WTC11 (cell line): Measurements from ENCODE around the gene SLC19A2. TPM values are rescaled to one million over a fixed set of nuclear protein-coding genes. Genes with fewer than 3 reads are reported as not detected.

Experiments used
- ATAC-seq: fragments of 200-7000 bp; cut with Tn5 transposase; 2 replicates; pipeline ENCODE4 v1.10.0; 2021; ENCODE audit warnings: mild to moderate bottlenecking, moderate library complexity
- CTCF ChIA-PET: fragments of 300-600 bp; sonication (Branson Sonifier 250); formaldehyde crosslinking; loops from one replicate; lab custom pipeline; 2021; ENCODE audit warnings: antibody characterized with exemption; lab: Charles Lee
- POLR2A ChIA-PET: fragments of 350-600 bp; sonication (Branson Sonifier 250); formaldehyde crosslinking; loops from one replicate; lab custom pipeline; 2021; ENCODE audit warnings: antibody characterized with exemption; lab: Charles Lee
- DNase-seq: peaks from one replicate; pipeline ENCODE4 v3.0.0; 2021; ENCODE audit warnings: low spot score
- H3K27ac Mint-ChIP-seq: 2 replicates; pipeline ENCODE4 v1.8.0; 2021; ENCODE audit warnings: mixed read lengths
- H3K27me3 Mint-ChIP-seq: 2 replicates; pipeline ENCODE4 v1.8.0; 2021; ENCODE audit warnings: low read depth, mild to moderate bottlenecking, moderate library complexity, mixed read lengths
- H3K36me3 Mint-ChIP-seq: 2 replicates; pipeline ENCODE4 v1.8.0; 2021; ENCODE audit warnings: mixed read lengths
- H3K4me1 Mint-ChIP-seq: 2 replicates; pipeline ENCODE4 v1.8.0; 2022; ENCODE audit warnings: mixed read lengths
- H3K4me3 Mint-ChIP-seq: 2 replicates; pipeline ENCODE4 v1.8.0; 2021; ENCODE audit warnings: mild to moderate bottlenecking, moderate library complexity, mixed read lengths
- H3K9me3 Mint-ChIP-seq: 2 replicates; pipeline ENCODE4 v1.8.0; 2021; ENCODE audit warnings: mixed read lengths
- AFF4 ChIP-seq: sonication (generic); formaldehyde crosslinking; IDR thresholded peaks from 2 replicates; pipeline ENCODE4 v1.8.1; 2023; ENCODE audit warnings: mild to moderate bottlenecking, missing genetic modification reagents, borderline replicate concordance
- ATF2 ChIP-seq: sonication (generic); formaldehyde crosslinking; IDR thresholded peaks from 2 replicates; pipeline ENCODE4 v1.8.1; 2022; ENCODE audit warnings: low read depth, missing genetic modification reagents, borderline replicate concordance
- E2F4 ChIP-seq: sonication (generic); formaldehyde crosslinking; IDR thresholded peaks from 2 replicates; pipeline ENCODE4 v1.8.1; 2022; ENCODE audit warnings: low read depth, mild to moderate bottlenecking, moderate library complexity, missing genetic modification reagents, borderline replicate concordance
- ERG ChIP-seq: fragments of 250-450 bp; sonication (Bioruptor Pico); IDR thresholded peaks from 2 replicates; pipeline ENCODE4 v1.8.0; 2021; ENCODE audit warnings: mild to moderate bottlenecking
- HMGXB4 ChIP-seq: sonication (generic); formaldehyde crosslinking; IDR thresholded peaks from 2 replicates; pipeline ENCODE4 v1.8.1; 2023; ENCODE audit warnings: mild to moderate bottlenecking, moderate library complexity, missing genetic modification reagents
- JAZF1 ChIP-seq: fragments of 250-450 bp; sonication (Bioruptor Pico); IDR thresholded peaks from 2 replicates; pipeline ENCODE4 v1.9.0; 2021; ENCODE audit warnings: moderate library complexity, mild to moderate bottlenecking, inconsistent platforms
- MAX ChIP-seq: sonication (generic); formaldehyde crosslinking; IDR thresholded peaks from 2 replicates; pipeline ENCODE4 v1.8.0; 2022; ENCODE audit warnings: mild to moderate bottlenecking, missing genetic modification reagents
- MLX ChIP-seq: sonication (generic); formaldehyde crosslinking; IDR thresholded peaks from 2 replicates; pipeline ENCODE4 v1.8.1; 2023; ENCODE audit warnings: mild to moderate bottlenecking, missing genetic modification reagents, moderate library complexity
- NR2C2 ChIP-seq: sonication (generic); formaldehyde crosslinking; IDR thresholded peaks from 2 replicates; pipeline ENCODE4 v1.8.0; 2022; ENCODE audit warnings: mild to moderate bottlenecking, missing genetic modification reagents
- NR3C1 ChIP-seq: sonication (generic); formaldehyde crosslinking; conservative IDR thresholded peaks from 2 replicates; pipeline ENCODE4 v1.8.1; 2023; ENCODE audit warnings: low read depth, mild to moderate bottlenecking, missing genetic modification reagents
- RELA ChIP-seq: sonication (generic); formaldehyde crosslinking; IDR thresholded peaks from 2 replicates; pipeline ENCODE4 v1.8.1; 2022; ENCODE audit warnings: missing genetic modification reagents, mild to moderate bottlenecking, borderline replicate concordance
- RORB ChIP-seq: fragments of 250-450 bp; sonication (Bioruptor Pico); IDR thresholded peaks from 2 replicates; pipeline ENCODE4 v1.9.0; 2021; ENCODE audit warnings: mild to moderate bottlenecking
- SP1 ChIP-seq: sonication (generic); formaldehyde crosslinking; conservative IDR thresholded peaks from 2 replicates; pipeline ENCODE4 v1.8.1; 2022; ENCODE audit warnings: missing genetic modification reagents
- USF2 ChIP-seq: sonication (generic); formaldehyde crosslinking; IDR thresholded peaks from 2 replicates; pipeline ENCODE4 v1.8.1; 2023; ENCODE audit warnings: mild to moderate bottlenecking, missing genetic modification reagents, moderate library complexity
- ZNF138 ChIP-seq: sonication (generic); formaldehyde crosslinking; conservative IDR thresholded peaks from 2 replicates; pipeline ENCODE4 v1.8.1; 2022; ENCODE audit warnings: mild to moderate bottlenecking, moderate library complexity, missing genetic modification reagents
- ZNF671 ChIP-seq: fragments of 250-450 bp; sonication (Bioruptor Pico); IDR thresholded peaks from 2 replicates; pipeline ENCODE4 v1.8.0; 2021; ENCODE audit warnings: mild to moderate bottlenecking
- total RNA-seq: library from RNA; stranded (reverse); gene quantifications from 3 replicates; pipeline ENCODE4 v1.2.3, GENCODE V29; 2021

The SLC19A2 gene
- total RNA-seq, 1 experiment from 2014 or later: 15.8 TPM

- TF ChIP-seq USF2 (CRISPR knock-in tag) (no peak), E2F4 (CRISPR knock-in tag) (no peak)
These were observed 27.5 kb upstream of the SLC19A2 start (continued) for GRCh38 chr1:169513208-169513607.

- no peaks in the 10 kb centered on the region for H3K9me3 Mint-ChIP-seq
- no peak overlapping the region for H3K27ac Mint-ChIP-seq
- no peaks in the 10 kb centered on the region for H3K27me3 Mint-ChIP-seq
- ATAC-seq (no peak), DNase-seq (no peak)
- no peaks in the 10 kb centered on the region for H3K4me1 Mint-ChIP-seq
- H3K36me3 Mint-ChIP-seq: no peaks in the 10 kb centered on the region
- ChIA-PET CTCF (no interaction called here), POLR2A (no interaction called here)
- no peak overlapping the region for H3K4me3 Mint-ChIP-seq
- TF ChIP-seq ERG (no peak), HMGXB4 (CRISPR knock-in tag) (no peak), JAZF1 (no peak), NR3C1 (CRISPR knock-in tag) (no peak), AFF4 (CRISPR knock-in tag) (no peak)
These were observed 25.7 kb upstream of the SLC19A2 start for GRCh38 chr1:169511316-169512005.

- DNase-seq (no peak), ATAC-seq (no peak)
- CTCF ChIA-PET: no interaction called here
- POLR2A ChIA-PET: no interaction called here
- Mint-ChIP-seq H3K9me3 (no peaks in the 10 kb centered on the region), H3K27me3 (no peaks in the 10 kb centered on the region), H3K36me3 (no peaks in the 10 kb centered on the region), H3K4me1 (no peaks in the 10 kb centered on the region), H3K4me3 (no peak overlapping the region), H3K27ac (no peak overlapping the region)
- TF ChIP-seq ATF2: no peak
- TF ChIP-seq NR2C2 (CRISPR knock-in tag): no peak
- TF ChIP-seq MLX (CRISPR knock-in tag): no peak
- no peak for TF ChIP-seq MAX
- no peak for TF ChIP-seq RORB (CRISPR knock-in tag)
- TF ChIP-seq ZNF671: no peak
- TF ChIP-seq ZNF138 (CRISPR knock-in tag): no peak
- no peak for TF ChIP-seq SP1 (CRISPR knock-in tag)
- no peak for TF ChIP-seq RELA
These were observed 24.3 kb upstream of the SLC19A2 start for GRCh38 chr1:169510060-169510459.
